ENCODE data around the gene RDH13.
A peak's percentile ranks its signal among the peaks of the same experiment; 100 is the strongest.
"Not testable (repeated sequence)": the region's sequence is repeated elsewhere in the genome, so short reads cannot be mapped to it uniquely, and the experiment has no call there.

Gene RDH13

GRCh38 chr19:55069865-55070197, 6.9 kb upstream of the RDH13 start:
- no peak overlapping the region for H3K4me3 ChIP-seq (ENCODE audit: low read depth, low read length)
- DNase-seq = no peak
- H3K27me3 ChIP-seq (ENCODE audit: insufficient read depth, low read depth, severe bottlenecking) = peaks cover 11% of the 10 kb centered on the region
- no peak overlapping the region for H3K27ac ChIP-seq
- H3K36me3 ChIP-seq = no peaks in the 10 kb centered on the region
- no peak for TF ChIP-seq CTCF (IDR thresholded peaks at IDR 0.05; ENCODE audit: low read depth, low read length)
- peaks cover 4% of the 10 kb centered on the region for H3K9me3 ChIP-seq (ENCODE audit: severe bottlenecking)

- no peaks in the 10 kb centered on the region for H3K36me3 ChIP-seq
- H3K27ac ChIP-seq = no peak overlapping the region
- peaks cover 11% of the 10 kb centered on the region for H3K27me3 ChIP-seq (ENCODE audit: insufficient read depth, low read depth, severe bottlenecking)
- no peak for TF ChIP-seq CTCF (IDR thresholded peaks at IDR 0.05; ENCODE audit: low read depth, low read length)
- peaks cover 4% of the 10 kb centered on the region for H3K9me3 ChIP-seq (ENCODE audit: severe bottlenecking)
- peak overlapping the region; percentile 31 for H3K4me3 ChIP-seq (ENCODE audit: low read depth, low read length)
- DNase-seq = peak; percentile 56
These were observed 6.3 kb upstream of the RDH13 start for GRCh38 chr19:55068950-55069864.

GRCh38 chr19:55067869-55068268, 4.9 kb upstream of the RDH13 start:
- no peak for TF ChIP-seq CTCF (IDR thresholded peaks at IDR 0.05; ENCODE audit: low read depth, low read length)
- Histone ChIP-seq H3K27me3 (ENCODE audit: insufficient read depth, low read depth, severe bottlenecking) (peaks cover 11% of the 10 kb centered on the region), H3K9me3 (ENCODE audit: severe bottlenecking) (peaks cover 4% of the 10 kb centered on the region), H3K36me3 (no peaks in the 10 kb centered on the region), H3K4me3 (ENCODE audit: low read depth, low read length) (no peak overlapping the region), H3K27ac (no peak overlapping the region)
- no peak for DNase-seq

GRCh38 chr19:55066107-55066709, 3.3 kb upstream of the RDH13 start:
- no peak for TF ChIP-seq CTCF (IDR thresholded peaks at IDR 0.05; ENCODE audit: low read depth, low read length)
- H3K4me3 ChIP-seq (ENCODE audit: low read depth, low read length) = no peak overlapping the region
- H3K27ac ChIP-seq = no peak overlapping the region
- peaks cover 11% of the 10 kb centered on the region for H3K27me3 ChIP-seq (ENCODE audit: insufficient read depth, low read depth, severe bottlenecking)
- no peak for DNase-seq
- peaks cover 4% of the 10 kb centered on the region for H3K9me3 ChIP-seq (ENCODE audit: severe bottlenecking)
- no peaks in the 10 kb centered on the region for H3K36me3 ChIP-seq

GRCh38 chr19:55065516-55065915, 2.6 kb upstream of the RDH13 start:
- not testable (repeated sequence) for H3K36me3 ChIP-seq; DNase-seq; H3K27ac ChIP-seq; H3K4me3 ChIP-seq (ENCODE audit: low read depth, low read length); H3K9me3 ChIP-seq (ENCODE audit: severe bottlenecking)
- peaks cover 11% of the 10 kb centered on the region for H3K27me3 ChIP-seq (ENCODE audit: insufficient read depth, low read depth, severe bottlenecking)

- no peak overlapping the region for H3K27ac ChIP-seq
- peaks cover 8% of the 10 kb centered on the region for H3K36me3 ChIP-seq
- H3K4me3 ChIP-seq (ENCODE audit: low read depth, low read length) = no peak overlapping the region
- no peak for DNase-seq
- H3K9me3 ChIP-seq (ENCODE audit: severe bottlenecking) = no peaks in the 10 kb centered on the region
- H3K27me3 ChIP-seq (ENCODE audit: insufficient read depth, low read depth, severe bottlenecking) = peaks cover 5% of the 10 kb centered on the region
- no peak for TF ChIP-seq CTCF (IDR thresholded peaks at IDR 0.05; ENCODE audit: low read depth, low read length)
These were observed 520 bp upstream of the RDH13 start for GRCh38 chr19:55063492-55063843.

- H3K27ac ChIP-seq; DNase-seq; H3K4me3 ChIP-seq (ENCODE audit: low read depth, low read length); H3K9me3 ChIP-seq (ENCODE audit: severe bottlenecking); H3K27me3 ChIP-seq (ENCODE audit: insufficient read depth, low read depth, severe bottlenecking): not testable (repeated sequence)
- H3K36me3 ChIP-seq = peaks cover 31% of the 10 kb centered on the region
These were observed 2.7 kb downstream of the RDH13 start for GRCh38 chr19:55060287-55060686.
